Activated CD8-positive, alpha-beta T cell treated with anti-CD3 and anti-CD28 coated beads for 36 hours (primary cell): ENCODE measurements around the gene CCNG2. TPM values are rescaled to one million over a fixed set of nuclear protein-coding genes. Genes with fewer than 3 reads are reported as not detected.

ENCODE experiments used
- ATAC-seq: fragments of 200-7000 bp; cut with Tn5 transposase; one replicate; pipeline ENCODE4 v1.10.0; 2021; ENCODE audit warnings: mild to moderate bottlenecking, moderate library complexity
- CTCF ChIA-PET: fragments of 350-600 bp; sonication (Branson Sonifier 250); formaldehyde crosslinking; loops from one replicate; lab custom pipeline; 2021; ENCODE audit warnings: antibody characterized with exemption; lab: Charles Lee
- POLR2A ChIA-PET: fragments of 350-600 bp; sonication (Branson Sonifier 250); formaldehyde crosslinking; loops from one replicate; lab custom pipeline; 2021; ENCODE audit warnings: antibody characterized with exemption; lab: Charles Lee
- DNase-seq: peaks from one replicate; pipeline ENCODE4 v3.0.0-alpha.2; 2020
- H3K27ac Mint-ChIP-seq: one replicate; pipeline ENCODE4 v1.8.0; 2021; ENCODE audit warnings: mild to moderate bottlenecking, mixed read lengths
- H3K27me3 Mint-ChIP-seq: one replicate; pipeline ENCODE4 v1.8.0; 2021; ENCODE audit warnings: mixed read lengths
- H3K36me3 Mint-ChIP-seq: one replicate; pipeline ENCODE4 v1.8.0; 2021; ENCODE audit warnings: low read depth, mixed read lengths
- H3K4me1 Mint-ChIP-seq: one replicate; pipeline ENCODE4 v1.8.0; 2021; ENCODE audit warnings: low read depth, mixed read lengths
- H3K4me3 Mint-ChIP-seq: one replicate; pipeline ENCODE4 v1.8.0; 2021; ENCODE audit warnings: mild to moderate bottlenecking, moderate library complexity, mixed read lengths
- H3K9me3 Mint-ChIP-seq: one replicate; pipeline ENCODE4 v1.8.0; 2021; ENCODE audit warnings: mixed read lengths
- CTCF ChIP-seq: fragments of 200-600 bp; IDR thresholded peaks from one replicate; pipeline ENCODE4 v1.8.0; 2022; ENCODE audit warnings: antibody characterized with exemption, mild to moderate bottlenecking
- intact Hi-C: fragments of 100-400 bp; cut with micrococcal nuclease; formaldehyde crosslinking; loops from one replicate; pipeline ENCODE4 v1.10.0; 2022
- total RNA-seq, 2 experiments: library from RNA; stranded (reverse); gene quantifications; one replicate each; pipeline ENCODE4 v1.2.3, GENCODE V29; 2021

Gene CCNG2
- total RNA-seq, 2 experiments from 2014 or later = 54.3 to 55.5 TPM

GRCh38 chr4:77175201-77175611 lies 18.2 kb downstream of the CCNG2 start:
- intact Hi-C loops = no loop called here
- Mint-ChIP-seq H3K27me3 (peaks cover 2% of the 10 kb centered on the region), H3K27ac (no peak overlapping the region), H3K4me3 (no peak overlapping the region), H3K36me3 (peaks cover 8% of the 10 kb centered on the region), H3K9me3 (no peaks in the 10 kb centered on the region), H3K4me1 (no peaks in the 10 kb centered on the region)
- POLR2A ChIA-PET = no interaction called here
- ATAC-seq (no peak), DNase-seq (no peak)
- CTCF ChIA-PET = interaction anchor here (1.2 to 1.5 kb wide), 2 partner anchors 11 to 28 kb away, joined by 3 to 5 read pairs; no protein-coding TSS in a partner anchor
- TF ChIP-seq CTCF = no peak

- Mint-ChIP-seq H3K36me3 (no peaks in the 10 kb centered on the region), H3K27me3 (peaks cover 2% of the 10 kb centered on the region), H3K27ac (no peak overlapping the region), H3K4me3 (no peak overlapping the region), H3K4me1 (no peaks in the 10 kb centered on the region), H3K9me3 (no peaks in the 10 kb centered on the region)
- no peak for ATAC-seq
- CTCF ChIA-PET = interaction anchor here (1.3 kb wide), 1 partner anchor 13 kb away, joined by 6 read pairs; no protein-coding TSS in a partner anchor
- no peak for TF ChIP-seq CTCF
- intact Hi-C loops = no loop called here
- POLR2A ChIA-PET = no interaction called here
- no peak for DNase-seq
Measured at GRCh38 chr4:77176640-77177039, 19.6 kb downstream of the CCNG2 start.

- Mint-ChIP-seq H3K27me3 (peaks cover 2% of the 10 kb centered on the region), H3K9me3 (no peaks in the 10 kb centered on the region), H3K36me3 (no peaks in the 10 kb centered on the region), H3K4me3 (no peak overlapping the region), H3K4me1 (no peaks in the 10 kb centered on the region), H3K27ac (no peak overlapping the region)
- intact Hi-C loops = no loop called here
- TF ChIP-seq CTCF = no peak
- ChIA-PET POLR2A (no interaction called here), CTCF (interaction anchor here (1.3 to 4.6 kb wide), 2 partner anchors 13 to 27 kb away, joined by 6 to 21 read pairs; no protein-coding TSS in a partner anchor)
- DNase-seq (no peak), ATAC-seq (no peak)
Measured at GRCh38 chr4:77177199-77177598, 20.2 kb downstream of the CCNG2 start.

GRCh38 chr4:77178560-77178959 lies 21.6 kb downstream of the CCNG2 start:
- ChIA-PET POLR2A (interaction anchor here (0.6 kb wide), 1 partner anchor 996 kb away, joined by 4 read pairs; no protein-coding TSS in a partner anchor), CTCF (interaction anchor here (1.2 to 4.6 kb wide), 2 partner anchors 25 to 179 kb away, joined by 3 to 21 read pairs; no protein-coding TSS in a partner anchor)
- Mint-ChIP-seq H3K4me1 (no peaks in the 10 kb centered on the region), H3K9me3 (no peaks in the 10 kb centered on the region), H3K36me3 (no peaks in the 10 kb centered on the region), H3K4me3 (no peak overlapping the region), H3K27ac (no peak overlapping the region), H3K27me3 (peaks cover 4% of the 10 kb centered on the region)
- intact Hi-C loops = no loop called here
- ATAC-seq = no peak
- no peak for DNase-seq
- no peak for TF ChIP-seq CTCF

GRCh38 chr4:77179519-77179918 lies 22.5 kb downstream of the CCNG2 start:
- intact Hi-C loops = no loop called here
- Mint-ChIP-seq H3K27ac (no peak overlapping the region), H3K27me3 (peaks cover 4% of the 10 kb centered on the region), H3K4me1 (no peaks in the 10 kb centered on the region), H3K4me3 (no peak overlapping the region), H3K36me3 (no peaks in the 10 kb centered on the region), H3K9me3 (no peaks in the 10 kb centered on the region)
- ChIA-PET CTCF (interaction anchor here (1.2 to 4.6 kb wide), 2 partner anchors 24 to 178 kb away, joined by 3 to 21 read pairs; no protein-coding TSS in a partner anchor), POLR2A (interaction anchor here (0.7 kb wide), 1 partner anchor 11 kb away, joined by 3 read pairs; no protein-coding TSS in a partner anchor)
- DNase-seq = no peak
- no peak for TF ChIP-seq CTCF
- ATAC-seq = no peak
